ENCODE measurements around the gene RFC4. TPM values are rescaled to one million over a fixed set of nuclear protein-coding genes. Genes with fewer than 3 reads are reported as not detected.
A peak's percentile ranks its signal among the peaks of the same experiment; 100 is the strongest.

Gene RFC4
- total and polyA plus RNA-seq, 2 of the 13 experiments (the other 11 are each of a cell fraction or from before 2014, with no cell fraction given) = 18.5 to 103 TPM

DNA sequence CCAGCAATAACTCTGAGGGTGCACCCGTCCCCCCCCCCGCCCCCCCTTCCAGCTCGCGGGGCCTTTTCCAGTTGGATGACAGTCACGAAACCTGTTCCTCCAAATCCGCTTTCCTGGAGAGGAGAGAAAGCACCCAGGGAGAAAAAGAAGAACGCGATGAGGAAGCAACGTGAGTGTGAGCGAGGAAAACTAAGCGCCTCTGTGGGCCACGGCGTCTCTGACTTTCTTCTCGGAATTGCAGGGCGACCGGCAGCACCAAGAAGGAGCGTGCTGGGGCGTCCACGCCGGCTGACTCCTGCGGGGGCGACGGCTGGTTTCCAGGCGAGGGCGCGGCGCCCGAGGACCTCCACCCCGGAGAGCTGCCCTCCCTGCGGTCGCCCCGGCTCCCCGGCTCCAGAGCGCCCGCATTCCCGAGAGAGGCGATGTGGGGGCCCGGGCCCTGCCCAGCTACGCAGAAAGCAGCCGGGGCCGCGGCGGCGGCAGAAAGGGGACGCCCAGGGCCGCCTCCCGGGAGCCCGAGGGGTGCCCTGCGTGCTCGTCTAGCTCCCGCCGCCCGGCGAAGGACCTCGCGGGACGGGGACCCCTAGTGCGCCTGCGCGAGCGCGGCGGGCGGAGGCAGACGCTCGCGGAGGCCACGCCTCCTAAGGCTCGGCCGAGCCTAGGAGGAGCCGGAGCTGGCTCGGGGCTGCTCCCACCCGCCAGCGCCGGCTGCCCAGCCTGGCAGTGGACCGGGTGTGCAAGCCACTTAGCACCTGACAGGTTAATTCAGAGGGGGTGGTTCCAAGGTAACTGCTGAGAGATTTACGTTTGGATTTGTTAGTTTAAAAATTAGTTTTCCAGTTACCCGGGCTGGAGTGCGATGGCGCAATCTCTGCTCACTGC is 20.9 kb upstream of the RFC4 start (continued):
- TF ChIP-seq HNRNPLL (IDR thresholded peaks at IDR 0.05; ENCODE audit: low read depth, low read length, poor library complexity, severe bottlenecking) = no peak
- TF ChIP-seq ZNF451 (CRISPR knock-in tag; IDR thresholded peaks at IDR 0.05) = no peak
- no peak for TF ChIP-seq AHR (CRISPR knock-in tag; IDR thresholded peaks at IDR 0.05)
- TF ChIP-seq TAF1 (CRISPR knock-in tag; IDR thresholded peaks at IDR 0.05) = 0 out of 2 replicates have a peak, but pooled peaks have one; percentile 32
- TF ChIP-seq, protein P1, sequence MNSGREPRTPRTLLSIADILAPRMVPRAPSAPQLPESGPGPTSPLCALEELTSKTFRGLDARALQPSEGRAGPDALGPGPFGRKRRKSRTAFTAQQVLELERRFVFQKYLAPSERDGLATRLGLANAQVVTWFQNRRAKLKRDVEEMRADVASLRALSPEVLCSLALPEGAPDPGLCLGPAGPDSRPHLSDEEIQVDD (CRISPR knock-in tag; IDR thresholded peaks at IDR 0.05; ENCODE audit: borderline replicate concordance) = no peak
- peak; percentile 34; the same call in 1 of the 2 replicates for TF ChIP-seq ZNF768 (CRISPR knock-in tag; IDR thresholded peaks at IDR 0.05)
- no peak for TF ChIP-seq MTA1 (CRISPR knock-in tag; IDR thresholded peaks at IDR 0.05; ENCODE audit: borderline replicate concordance)
- no peak for TF ChIP-seq MZF1 (CRISPR knock-in tag; IDR thresholded peaks at IDR 0.05; ENCODE audit: borderline replicate concordance)
- no peak for TF ChIP-seq ZSCAN31 (CRISPR knock-in tag; IDR thresholded peaks at IDR 0.05; ENCODE audit: low read depth)
- TF ChIP-seq, protein P2, sequence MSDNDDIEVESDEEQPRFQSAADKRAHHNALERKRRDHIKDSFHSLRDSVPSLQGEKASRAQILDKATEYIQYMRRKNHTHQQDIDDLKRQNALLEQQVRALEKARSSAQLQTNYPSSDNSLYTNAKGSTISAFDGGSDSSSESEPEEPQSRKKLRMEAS (IDR thresholded peaks at IDR 0.05) = peak; percentile 88
- TF ChIP-seq TGIF2 (CRISPR knock-in tag; IDR thresholded peaks at IDR 0.05) = 0 out of 2 replicates have a peak, but pooled peaks have one; percentile 6
- peak; percentile 46 for TF ChIP-seq ZFY (CRISPR knock-in tag; IDR thresholded peaks at IDR 0.05)
- peak; percentile 48; the same call in 1 of the 2 replicates for TF ChIP-seq ZNF777 (CRISPR knock-in tag; IDR thresholded peaks at IDR 0.05)
- peak; percentile 68; the same call in 1 of the 2 replicates for TF ChIP-seq ZSCAN20 (CRISPR knock-in tag; IDR thresholded peaks at IDR 0.05; ENCODE audit: borderline replicate concordance)
- TF ChIP-seq RFX5 (IDR thresholded peaks at IDR 0.05; ENCODE audit: low read depth, low read length) = no peak
- TF ChIP-seq ZNF256 (CRISPR knock-in tag; conservative IDR thresholded peaks at IDR 0.05) = no peak
- no peak for TF ChIP-seq U2AF1 (optimal IDR thresholded peaks at IDR 0.05; ENCODE audit: low read depth, low read length)
- TF ChIP-seq CEBPG (CRISPR knock-in tag; IDR thresholded peaks at IDR 0.05) = peak; percentile 81
- no peak for TF ChIP-seq ZNF337 (CRISPR knock-in tag; IDR thresholded peaks at IDR 0.05; ENCODE audit: borderline replicate concordance, low read depth)
- TF ChIP-seq, protein P3, sequence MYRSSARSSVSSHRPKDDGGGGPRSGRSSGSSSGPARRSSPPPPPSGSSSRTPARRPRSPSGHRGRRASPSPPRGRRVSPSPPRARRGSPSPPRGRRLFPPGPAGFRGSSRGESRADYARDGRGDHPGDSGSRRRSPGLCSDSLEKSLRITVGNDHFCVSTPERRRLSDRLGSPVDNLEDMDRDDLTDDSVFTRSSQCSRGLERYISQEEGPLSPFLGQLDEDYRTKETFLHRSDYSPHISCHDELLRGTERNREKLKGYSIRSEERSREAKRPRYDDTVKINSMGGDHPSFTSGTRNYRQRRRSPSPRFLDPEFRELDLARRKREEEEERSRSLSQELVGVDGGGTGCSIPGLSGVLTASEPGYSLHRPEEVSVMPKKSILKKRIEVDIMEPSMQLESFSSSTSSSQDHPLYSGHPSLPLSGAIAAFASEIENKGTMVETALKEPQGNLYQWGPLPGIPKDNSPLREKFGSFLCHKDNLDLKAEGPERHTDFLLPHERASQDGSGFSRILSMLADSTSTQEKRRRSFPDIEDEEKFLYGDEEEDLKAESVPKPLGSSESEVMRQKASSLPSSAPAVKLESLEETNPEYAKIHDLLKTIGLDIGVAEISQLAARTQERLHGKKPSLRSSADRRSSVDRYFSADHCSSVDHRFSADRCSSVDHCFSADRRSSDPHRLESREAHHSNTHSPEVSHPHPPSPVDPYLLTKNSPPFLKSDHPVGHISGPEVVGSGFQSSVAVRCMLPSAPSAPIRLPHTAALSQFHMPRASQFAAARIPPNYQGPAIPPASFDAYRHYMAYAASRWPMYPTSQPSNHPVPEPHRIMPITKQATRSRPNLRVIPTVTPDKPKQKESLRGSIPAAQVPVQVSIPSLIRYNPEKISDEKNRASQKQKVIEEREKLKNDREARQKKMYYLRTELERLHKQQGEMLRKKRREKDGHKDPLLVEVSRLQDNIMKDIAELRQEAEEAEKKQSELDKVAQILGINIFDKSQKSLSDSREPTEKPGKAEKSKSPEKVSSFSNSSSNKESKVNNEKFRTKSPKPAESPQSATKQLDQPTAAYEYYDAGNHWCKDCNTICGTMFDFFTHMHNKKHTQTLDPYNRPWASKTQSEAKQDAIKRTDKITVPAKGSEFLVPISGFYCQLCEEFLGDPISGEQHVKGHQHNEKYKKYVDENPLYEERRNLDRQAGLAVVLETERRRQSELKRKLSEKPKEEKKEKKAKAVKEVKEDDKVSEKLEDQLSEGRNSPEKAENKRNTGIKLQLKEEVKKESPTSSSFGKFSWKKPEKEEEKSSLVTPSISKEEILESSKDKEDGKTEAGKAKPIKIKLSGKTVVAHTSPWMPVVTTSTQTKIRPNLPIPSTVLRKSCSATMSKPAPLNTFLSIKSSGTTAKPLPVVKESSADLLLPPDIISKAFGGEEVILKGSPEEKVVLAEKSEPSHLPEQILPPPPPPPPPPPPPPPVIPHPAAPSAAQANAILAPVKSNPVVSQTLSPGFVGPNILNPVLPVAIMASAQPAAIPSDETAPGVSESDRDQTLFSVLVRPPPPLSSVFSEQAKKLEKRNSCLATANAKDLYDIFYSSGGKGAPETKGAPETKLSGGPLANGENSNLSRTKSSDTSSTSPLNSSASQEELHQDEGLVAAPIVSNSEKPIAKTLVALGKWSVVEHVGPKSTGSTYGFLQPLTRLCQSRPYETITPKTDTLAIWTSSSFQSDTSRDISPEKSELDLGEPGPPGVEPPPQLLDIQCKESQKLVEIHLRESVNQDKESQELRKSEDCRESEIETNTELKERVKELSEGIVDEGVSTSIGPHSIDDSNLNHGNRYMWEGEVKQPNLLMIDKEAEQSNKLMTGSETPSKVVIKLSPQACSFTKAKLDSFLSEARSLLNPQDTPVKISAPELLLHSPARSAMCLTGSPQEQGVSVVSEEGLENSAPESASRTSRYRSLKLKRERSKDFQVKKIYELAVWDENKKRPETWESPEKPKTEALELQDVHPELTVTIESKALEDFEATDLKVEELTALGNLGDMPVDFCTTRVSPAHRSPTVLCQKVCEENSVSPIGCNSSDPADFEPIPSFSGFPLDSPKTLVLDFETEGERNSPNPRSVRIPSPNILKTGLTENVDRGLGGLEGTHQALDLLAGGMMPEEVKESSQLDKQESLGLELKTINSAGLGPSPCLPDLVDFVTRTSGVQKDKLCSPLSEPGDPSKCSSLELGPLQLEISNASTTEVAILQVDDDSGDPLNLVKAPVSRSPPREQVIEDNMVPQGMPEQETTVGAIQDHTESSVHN (CRISPR knock-in tag; IDR thresholded peaks at IDR 0.05) = no peak
- TF ChIP-seq DNMT3B (CRISPR knock-in tag; conservative IDR thresholded peaks at IDR 0.05) = no peak
- TF ChIP-seq HMG20B (CRISPR knock-in tag; conservative IDR thresholded peaks at IDR 0.05) = no peak
- TF ChIP-seq ZNF230 (CRISPR knock-in tag; IDR thresholded peaks at IDR 0.05) = no peak

All from HepG2 (cell line).